GM18511 (cell line): ENCODE data around the gene FKBP8.
"Not testable (repeated sequence)": the region's sequence is repeated elsewhere in the genome, so short reads cannot be mapped to it uniquely, and the experiment has no call there.

Experiments
- ATAC-seq: cut with Tn5 transposase; IDR thresholded peaks from one replicate; pipeline ENCODE4 v1.9.1; 2021; ENCODE audit warnings: mild to moderate bottlenecking, moderate library complexity; ENCODE audit not compliant: unreplicated experiment

Gene FKBP8

GRCh38 chr19:18542941-18543813 lies at the start of gene FKBP8:
Gene FKBP8, minus strand, starts transcription at chr19:18543573. Its CDS starts 1,603 bp downstream, at chr19:18541970.
- ATAC-seq = peak; percentile 94

GRCh38 chr19:18592732-18593131 lies 49.4 kb upstream of the FKBP8 start:
- not testable (repeated sequence) for ATAC-seq

- no peak for ATAC-seq
Measured at GRCh38 chr19:18591735-18592385, 48.5 kb upstream of the FKBP8 start.

- no peak for ATAC-seq
Measured at GRCh38 chr19:18590273-18591272, 47.2 kb upstream of the FKBP8 start.

GRCh38 chr19:18589380-18590272 lies 46.3 kb upstream of the FKBP8 start:
- peak; percentile 37 for ATAC-seq

GRCh38 chr19:18588611-18589379 lies 45.4 kb upstream of the FKBP8 start, which contains the start of gene REX1BD:
Gene REX1BD, plus strand, starts transcription at chr19:18588798. Its CDS starts 4 bp downstream, at chr19:18588802.
- ATAC-seq = peak; percentile 84

GRCh38 chr19:18587962-18588610 lies 44.7 kb upstream of the FKBP8 start:
- peak; percentile 3 for ATAC-seq

GRCh38 chr19:18587561-18587960 lies 44.2 kb upstream of the FKBP8 start:
- no peak for ATAC-seq

- no peak for ATAC-seq
Measured at GRCh38 chr19:18586306-18586705, 42.9 kb upstream of the FKBP8 start.

- no peak for ATAC-seq
Measured at GRCh38 chr19:18580311-18580710, 36.9 kb upstream of the FKBP8 start.

- ATAC-seq = no peak
Measured at GRCh38 chr19:18577365-18577914, 34.1 kb upstream of the FKBP8 start.

- no peak for ATAC-seq
Measured at GRCh38 chr19:18576383-18576782, 33.0 kb upstream of the FKBP8 start.

- no peak for ATAC-seq
Measured at GRCh38 chr19:18574691-18575291, 31.4 kb upstream of the FKBP8 start.

- peak; percentile 95 for ATAC-seq
Measured at GRCh38 chr19:18571564-18572344, 28.4 kb upstream of the FKBP8 start, which contains the start of gene UBA52. Gene UBA52, plus strand, starts transcription at chr19:18571857. Its CDS starts 1,444 bp downstream, at chr19:18573301.

GRCh38 chr19:18568367-18568766 lies 25.0 kb upstream of the FKBP8 start:
- no peak for ATAC-seq

GRCh38 chr19:18566953-18567352 lies 23.6 kb upstream of the FKBP8 start:
- ATAC-seq = no peak

- ATAC-seq = no peak
Measured at GRCh38 chr19:18562086-18562485, 18.7 kb upstream of the FKBP8 start.
